Epidermal melanocyte (primary cell): ENCODE measurements around the gene CAMK1G.

Source experiments
- DNase-seq: peaks from one replicate; pipeline ENCODE4 v3.0.0; 2011; ENCODE audit warnings: low spot score; ENCODE audit not compliant: insufficient read length

The CAMK1G gene

DNA sequence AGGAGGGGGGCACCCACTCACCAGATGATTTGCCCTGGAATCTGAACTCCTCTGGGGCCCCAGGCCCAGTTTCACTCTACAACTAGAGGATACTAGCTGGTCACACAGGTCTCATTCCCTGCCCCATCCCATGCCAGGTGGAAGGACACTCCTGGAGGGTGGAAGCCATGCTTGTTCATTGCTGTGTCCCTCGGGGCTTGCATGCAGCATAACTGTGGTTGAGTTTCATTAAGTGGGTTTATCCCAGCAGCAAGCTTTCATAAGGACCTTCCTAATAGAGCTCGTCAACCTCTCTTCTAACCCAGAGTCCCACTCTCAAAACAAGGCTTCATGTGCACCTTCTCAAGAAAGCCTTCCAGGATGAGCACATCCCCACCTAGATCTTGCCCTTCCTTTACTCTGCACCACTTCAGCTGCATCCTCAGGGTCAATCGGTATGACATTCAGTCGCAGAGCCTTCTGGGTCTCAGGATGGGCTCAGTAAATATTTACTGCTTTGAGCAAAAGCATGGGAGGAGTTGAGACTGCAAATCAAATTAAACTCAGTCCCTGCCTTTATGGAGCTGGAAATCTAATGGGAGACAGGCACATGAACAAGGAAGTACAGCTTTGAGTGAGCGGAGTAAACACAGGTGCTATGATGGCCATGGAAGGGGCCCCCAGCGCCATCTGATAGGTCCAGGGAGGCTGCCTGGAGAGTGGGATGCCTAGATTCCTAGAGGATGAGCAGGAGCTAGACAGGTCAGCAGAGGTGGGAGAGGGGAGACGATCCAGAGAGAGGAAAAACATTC, 36.4 kb downstream of the CAMK1G start:
- DNase-seq, result no peak

DNA sequence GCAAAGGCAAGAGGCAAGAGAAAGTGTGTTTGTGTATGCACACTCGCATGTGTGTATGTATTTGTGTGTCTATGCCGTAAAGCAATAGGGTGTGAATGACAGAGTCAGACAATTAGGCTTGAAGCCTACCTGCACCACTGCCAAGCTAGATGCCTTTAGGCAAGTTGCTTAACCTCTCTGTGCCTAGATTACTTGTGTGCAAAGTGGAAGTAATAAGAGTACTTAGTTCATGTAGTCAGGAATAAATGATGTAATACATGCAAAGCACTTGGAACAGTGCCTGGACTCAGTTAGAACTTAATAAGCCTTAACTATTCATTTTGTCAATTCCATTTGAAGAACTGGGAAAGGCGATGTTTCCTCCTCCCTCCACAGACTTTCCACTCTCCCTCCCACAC, 37.0 kb downstream of the CAMK1G start:
- no peak for DNase-seq

DNA sequence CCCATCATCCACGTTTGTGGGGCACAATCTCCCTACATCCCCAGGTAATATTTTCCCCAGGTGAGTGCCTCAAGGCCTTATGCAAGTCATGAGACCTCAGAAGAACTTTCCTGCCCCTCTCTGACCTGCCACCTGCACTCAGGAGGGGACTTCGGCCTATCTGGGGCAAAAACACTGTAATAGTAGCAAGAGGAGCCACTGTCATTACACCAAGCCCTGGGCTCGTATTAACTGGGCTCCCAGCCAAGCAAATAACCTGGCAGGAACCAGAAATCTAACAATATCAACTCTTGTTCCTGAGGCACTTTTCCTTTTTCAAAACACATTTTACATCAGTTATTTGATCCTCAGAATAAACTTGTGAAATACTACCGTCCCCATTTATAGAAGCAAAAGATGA, 37.8 kb downstream of the CAMK1G start:
- no peak for DNase-seq

DNA sequence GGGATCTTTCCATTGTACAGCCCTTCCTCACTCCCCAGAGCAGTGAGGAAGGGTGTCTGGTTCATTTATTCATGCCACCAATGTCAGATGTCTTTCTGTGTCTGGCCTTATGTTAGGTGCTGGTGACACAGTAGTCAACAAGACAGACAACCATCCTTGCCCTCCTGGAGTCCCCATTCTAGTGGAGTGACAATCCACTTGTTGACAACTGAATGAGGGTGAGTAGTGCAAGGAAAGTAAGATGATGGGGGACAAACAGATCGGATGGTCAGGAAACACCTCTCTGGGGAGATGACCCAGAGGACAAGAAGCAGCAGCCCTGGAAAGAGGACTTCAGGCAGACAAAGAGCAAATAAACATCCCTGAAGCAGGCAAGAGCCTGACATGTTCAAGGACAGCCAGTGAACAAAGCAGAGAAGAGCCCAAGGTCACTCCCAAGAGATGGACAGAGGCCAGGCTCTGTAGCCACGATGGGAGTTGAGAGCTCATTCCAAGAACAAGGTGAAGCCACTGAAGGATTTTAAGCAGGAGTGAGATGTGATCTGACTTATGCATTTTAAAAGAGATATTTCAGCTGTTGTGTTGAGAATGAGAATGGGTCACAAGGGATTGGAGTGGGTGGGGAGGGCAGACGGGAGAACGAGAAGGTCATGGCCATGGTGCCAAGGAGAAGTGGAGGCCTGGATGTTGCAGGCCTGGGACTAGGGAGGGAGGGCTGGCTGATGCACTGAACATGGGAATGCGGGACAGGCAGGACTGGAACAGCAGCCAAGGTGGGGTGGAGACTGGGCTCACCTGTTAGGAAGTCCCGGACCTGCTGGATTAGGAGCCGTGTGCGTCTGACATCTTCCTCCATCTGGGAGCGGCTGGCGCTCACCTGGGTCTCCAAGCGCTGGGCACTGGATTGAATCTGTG, 38.5 kb downstream of the CAMK1G start:
- no peak for DNase-seq

DNA sequence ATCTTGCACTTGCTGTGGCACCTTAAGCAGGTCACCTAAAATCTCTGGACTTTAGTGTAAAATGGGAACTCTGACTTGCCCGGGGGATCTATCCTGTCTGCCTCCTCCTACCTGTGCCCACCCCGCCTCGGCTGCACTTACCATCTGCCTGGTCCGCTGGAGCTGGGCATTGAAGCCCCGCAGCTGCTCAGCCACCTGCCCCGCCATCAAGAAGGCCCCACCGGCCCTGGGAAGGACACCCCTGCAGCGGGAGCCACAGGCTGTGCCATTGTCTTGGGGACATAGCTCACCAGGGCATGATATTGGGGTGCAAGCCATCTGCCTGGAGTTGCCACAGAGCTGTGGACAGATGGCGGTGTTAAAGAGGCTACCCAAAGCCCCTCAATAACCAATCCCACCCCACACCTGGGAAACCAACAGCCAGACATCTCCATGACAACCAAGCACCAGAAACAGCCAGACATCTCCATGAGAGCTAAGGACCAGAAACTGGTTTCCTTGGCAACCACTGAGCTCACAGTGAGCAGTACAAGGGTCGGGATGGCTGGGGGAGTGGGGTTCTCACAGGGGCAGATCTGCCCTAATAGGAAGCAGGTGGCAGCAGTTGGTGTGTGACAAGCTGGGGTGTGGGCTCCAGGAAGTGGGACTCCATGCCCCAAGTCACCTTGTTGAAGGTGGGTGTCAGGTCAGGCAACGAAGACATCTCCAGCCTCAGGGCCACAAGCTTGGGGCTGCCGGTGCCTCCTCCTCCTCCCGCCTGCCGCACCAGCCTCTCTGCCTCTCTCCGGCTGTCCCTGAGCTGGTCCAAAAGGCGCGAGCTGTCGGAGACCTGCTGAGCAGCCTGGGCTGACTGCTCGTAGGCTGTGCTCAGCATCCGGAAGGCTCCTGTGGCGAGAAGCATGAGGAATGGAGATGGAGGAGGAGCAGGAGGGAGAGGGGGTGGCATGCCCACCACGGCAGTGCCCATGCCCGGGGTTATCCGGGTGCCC, 39.6 kb downstream of the CAMK1G start:
- no peak for DNase-seq

DNA sequence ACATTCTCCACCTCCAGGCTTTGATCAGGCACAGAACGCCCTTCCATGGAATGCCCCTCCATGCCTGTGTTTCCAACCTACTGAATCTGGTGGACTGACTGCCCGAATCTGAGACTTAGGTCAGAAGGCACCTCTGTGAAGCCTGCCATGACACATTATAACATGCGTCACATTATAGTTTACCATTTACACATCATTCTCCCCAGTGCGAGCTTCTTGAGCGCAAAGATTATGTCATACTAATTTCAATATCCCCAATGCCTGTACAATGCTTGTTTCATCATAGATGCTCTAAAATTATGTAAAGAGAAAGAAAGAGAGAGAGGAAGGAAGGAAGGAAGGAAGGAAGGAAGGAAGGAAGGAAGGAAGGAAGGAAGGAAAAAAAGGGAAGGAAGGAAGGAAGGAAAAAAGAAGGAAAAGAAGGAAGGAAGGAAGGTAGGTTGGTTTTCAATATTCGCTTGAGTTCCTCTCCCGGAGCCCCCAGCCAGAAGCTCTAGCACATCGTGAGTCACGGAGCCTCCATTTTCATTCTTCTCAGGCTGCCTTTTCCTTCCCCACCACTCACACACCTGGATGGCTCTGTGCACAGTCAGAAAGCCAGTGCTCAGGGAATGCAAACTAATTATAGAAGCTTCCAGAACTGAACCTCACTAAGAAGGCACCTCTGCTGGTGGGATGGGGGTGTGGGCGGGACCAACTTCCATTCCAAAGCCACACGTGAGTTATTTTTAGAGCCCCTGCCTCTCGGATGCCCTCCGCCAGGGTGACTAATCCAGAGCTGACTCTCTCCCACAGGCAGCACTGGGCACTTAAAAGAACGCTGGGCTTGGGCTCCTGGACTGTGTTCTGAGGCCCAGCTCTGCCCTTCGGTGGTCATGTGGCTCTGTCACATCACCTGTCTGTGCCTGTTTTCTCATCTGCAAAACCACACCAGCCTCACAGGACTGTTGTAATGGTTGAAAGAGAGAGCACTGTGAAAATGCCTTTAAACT, 41.3 kb downstream of the CAMK1G start:
- no peak for DNase-seq

DNA sequence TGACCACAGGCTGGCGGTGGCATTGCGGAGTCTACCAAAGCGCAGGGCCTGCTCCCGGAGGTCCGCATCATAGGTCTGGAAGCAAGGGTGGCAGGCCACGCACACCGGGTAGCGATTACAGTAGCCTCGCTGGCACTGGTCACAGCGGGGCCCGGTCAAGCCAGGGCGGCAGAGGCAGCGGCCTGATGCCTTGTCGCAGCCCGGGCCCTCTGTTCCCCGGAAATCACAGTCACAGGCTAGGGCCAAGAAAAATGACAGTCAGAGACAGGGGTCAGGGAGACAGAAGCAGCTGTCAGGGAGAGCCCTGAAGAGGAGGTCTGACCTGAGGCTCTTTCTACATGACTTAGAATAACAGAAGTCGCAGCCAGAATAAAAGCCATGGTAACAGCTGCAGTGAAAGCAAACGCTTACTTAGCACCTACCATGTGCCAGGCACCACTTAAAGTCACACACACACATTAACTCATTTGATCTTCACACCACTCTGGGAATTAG, 42.3 kb downstream of the CAMK1G start:
- no peak for DNase-seq

DNA sequence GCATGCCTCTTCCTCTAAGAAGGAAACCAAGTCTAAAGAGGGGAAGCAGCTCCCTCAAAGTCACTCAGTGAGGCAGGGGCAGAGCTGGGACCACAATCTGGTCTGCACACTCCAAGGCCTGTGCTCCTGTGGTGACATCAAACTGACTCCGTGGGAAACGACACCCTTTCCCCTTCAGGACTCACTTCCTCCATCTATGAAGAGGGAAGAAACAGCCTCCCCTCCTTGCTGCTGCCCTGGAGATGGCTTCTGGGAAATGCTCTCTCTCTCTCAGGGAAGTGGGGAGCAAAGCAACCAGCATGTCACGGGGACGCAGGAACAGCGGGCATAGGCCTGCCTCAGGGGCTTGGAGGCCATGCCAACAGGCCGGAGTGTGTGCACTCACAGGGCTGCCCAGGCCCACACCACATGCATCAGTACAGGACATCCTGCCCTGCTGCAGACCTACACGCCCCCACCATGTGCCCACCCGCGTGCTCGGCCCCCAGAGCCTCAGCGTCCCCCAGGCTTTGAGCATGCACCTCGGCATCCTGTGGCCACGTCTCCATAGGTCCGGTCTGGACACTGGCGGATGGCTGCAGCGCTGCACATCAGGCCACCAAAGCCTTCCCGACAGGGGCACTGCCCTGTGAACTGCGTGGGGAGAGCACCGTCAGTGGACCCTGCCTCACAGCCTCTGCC, 43.0 kb downstream of the CAMK1G start:
- DNase-seq, result no peak

DNA sequence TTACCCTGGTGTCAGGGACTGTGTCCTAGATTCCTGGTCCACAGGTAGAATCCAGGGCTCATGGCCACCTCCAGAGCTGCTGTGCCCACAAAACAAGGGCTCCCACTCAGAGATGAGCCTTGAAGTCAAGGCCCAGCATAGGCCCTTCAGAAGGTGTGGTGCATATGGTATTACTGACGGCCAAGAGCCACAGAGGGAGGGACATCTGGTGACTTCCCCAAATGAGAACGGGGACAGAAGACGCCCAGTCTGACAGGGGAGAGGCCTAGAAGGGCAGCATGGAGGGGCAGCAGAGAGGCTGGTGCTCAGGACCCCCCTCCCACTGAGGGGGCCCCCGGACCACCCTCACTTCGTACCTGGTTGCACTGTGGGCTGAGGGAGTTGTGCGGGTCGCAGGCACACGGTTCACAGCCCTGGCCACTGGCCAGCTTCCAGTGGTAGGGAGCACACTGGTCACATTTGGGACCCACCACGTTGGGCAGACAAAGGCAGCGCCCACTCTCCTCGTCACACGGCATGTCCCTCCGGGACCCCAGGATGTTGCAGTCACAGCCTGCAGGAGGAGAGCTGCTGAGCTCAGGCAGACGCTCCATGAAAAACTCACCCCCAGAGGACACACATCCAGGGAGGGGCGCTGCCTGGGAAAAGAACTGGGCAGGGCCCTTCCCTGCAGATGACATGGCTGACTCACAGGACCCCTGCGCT, 43.7 kb downstream of the CAMK1G start:
- DNase-seq, result no peak

DNA sequence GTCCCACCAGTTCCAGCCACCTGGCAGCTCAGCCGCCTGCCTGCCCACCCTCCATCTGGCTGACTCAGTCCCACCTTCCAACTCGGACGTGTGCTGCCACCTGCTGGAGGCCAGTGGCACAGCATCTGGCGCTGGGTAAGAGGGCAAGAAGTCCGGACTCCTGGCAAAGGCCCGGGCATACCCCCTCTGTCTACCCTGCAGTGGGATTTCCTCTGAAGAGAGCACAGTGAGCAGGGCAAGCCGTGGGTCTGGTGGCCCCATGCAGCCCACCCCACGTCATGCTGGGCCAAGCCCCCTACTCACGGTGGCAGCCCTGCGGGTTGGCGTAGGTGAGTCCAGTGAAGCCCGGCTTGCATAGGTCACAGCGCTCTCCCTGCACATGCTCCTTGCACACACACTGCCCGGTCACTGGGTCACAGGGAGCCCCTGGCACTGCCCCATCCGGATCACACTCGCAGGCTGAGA, 44.2 kb downstream of the CAMK1G start:
- peak; percentile 50 for DNase-seq

DNA sequence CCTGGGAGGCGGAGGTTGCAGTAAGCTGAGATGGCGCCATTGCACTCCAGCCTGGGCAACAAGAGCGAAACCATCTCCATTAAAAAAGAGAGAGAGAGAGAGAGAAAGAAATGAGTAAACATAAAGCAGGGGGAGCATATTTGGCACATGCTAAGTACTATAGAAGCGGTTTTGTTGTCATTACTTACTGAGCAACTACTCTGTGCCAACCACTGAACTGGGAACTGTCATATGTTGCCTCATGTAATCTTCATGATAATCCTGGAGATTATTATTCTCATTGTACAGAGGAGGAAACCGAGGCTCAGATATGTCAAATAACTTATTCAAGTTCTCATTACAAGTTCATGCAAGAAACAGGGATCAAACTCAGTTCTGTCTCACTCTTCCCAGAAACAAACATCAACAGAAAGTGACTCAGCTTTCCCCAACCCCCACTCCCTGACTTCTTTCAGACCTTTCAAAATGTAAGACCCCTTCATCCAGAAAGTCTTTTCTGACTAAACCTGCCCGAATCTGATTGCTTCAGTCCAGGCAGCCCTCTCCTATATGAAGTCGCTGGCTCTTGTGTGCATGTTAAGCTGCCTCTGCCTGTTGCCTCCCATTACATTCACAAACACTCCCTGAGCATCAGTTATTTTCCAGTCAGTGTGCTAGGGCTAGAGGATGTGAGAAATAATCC, 45.2 kb downstream of the CAMK1G start:
- no peak for DNase-seq

DNA sequence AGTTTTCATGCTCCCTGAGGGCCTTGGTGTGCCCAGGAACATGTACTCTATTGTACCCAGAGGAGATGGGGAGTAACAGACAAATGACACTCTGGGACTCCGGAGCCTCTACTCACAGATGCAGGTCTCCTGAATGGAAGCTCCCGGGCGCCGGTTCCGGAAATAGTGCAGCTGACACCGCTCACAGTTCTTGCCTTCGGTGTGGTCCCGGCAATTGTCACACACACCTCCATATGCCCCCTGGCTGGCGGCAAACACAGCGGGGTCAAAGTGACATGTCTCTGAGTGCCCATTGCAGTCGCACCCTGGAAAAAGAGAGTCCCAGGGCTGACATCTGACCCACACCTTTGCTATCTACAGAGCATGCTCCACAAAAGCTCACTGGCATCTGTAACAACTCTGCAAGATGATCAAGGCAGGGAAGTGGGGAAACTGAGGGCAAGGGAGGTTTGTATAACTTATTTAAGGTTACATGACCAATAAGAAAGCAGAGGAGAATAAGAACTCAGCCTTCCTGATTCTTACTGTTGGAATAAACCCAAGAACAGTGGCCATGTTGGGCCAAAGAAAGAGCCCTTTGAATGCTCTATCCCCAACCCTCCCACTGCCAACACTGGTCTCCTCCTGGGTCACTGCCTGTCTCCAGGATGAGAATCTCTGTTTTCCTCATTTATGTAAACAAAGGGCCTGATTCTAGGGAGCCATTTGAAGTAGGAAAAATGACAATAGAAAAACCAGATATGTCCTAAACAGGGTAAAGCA, 46.3 kb downstream of the CAMK1G start:
- no peak for DNase-seq

DNA sequence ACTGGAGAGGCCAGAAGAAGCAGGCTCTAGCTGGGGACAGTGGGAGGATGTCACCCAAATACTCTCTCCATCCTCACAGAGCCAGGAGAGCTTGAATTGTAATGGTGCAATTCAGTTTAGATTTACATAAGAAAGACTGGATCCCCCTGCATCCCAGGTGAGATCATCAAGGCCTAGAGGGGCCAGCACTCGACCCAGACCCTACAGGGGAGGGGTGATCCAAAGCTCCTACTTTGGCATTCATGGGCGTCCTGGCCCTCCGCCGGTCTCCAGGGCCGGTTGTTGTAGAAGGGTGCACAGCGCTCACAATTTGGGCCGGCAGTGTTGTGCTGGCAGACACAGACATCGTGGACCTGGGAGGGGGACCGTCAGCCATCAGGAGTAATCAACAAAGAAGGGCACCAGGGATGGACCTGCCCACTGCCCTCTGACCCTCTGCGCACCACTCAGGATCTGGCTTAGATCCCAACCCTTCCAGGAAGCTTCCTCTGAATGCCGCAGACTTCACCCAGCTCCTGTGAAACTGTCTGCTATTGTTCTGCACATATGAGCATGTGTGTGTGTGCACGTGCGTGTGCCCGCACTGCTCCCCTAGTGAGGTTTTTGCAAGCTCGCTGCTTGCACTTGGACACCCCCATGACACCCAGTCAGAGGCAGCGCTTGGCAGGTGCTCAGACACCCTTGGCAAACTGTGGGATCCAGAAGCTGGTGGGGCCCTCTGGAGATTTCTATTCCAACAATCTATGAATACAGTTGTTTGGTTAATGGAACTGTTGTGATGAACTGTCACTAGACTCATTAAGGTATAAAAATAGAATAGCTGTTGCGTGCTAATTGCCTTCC, 47.1 kb downstream of the CAMK1G start:
- no peak for DNase-seq

DNA sequence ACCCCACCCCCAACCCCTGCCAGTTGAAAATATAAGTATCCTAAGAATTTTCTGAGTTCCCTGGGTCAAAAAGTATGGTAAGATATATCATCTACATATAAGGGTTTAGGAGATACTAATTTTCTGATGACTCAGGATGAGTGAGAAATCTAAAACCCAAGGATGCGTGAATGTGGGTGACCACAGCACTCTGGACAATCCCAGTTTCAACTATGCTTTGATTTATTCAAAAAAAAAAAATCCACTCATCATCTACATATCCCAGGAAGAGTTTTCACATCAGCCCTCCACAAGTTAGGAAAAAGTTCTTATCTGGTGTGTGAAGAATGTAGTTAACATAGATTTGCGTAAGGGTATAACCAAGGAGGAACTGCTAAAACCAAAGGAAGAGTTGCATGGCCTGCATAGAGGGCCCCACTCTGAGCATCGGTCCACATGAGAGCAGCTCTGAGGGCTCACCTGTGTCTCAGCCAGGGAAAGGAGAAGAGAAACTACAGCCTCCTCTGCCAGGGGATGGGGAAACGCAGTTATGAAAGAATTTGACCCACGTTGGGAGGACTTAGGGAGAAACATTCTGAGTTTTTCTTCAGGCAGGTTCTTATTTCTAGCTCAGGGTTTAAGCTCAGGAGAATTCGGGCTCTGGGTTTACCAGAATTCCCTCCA, 50.0 kb downstream of the CAMK1G start:
- DNase-seq, result no peak

DNA sequence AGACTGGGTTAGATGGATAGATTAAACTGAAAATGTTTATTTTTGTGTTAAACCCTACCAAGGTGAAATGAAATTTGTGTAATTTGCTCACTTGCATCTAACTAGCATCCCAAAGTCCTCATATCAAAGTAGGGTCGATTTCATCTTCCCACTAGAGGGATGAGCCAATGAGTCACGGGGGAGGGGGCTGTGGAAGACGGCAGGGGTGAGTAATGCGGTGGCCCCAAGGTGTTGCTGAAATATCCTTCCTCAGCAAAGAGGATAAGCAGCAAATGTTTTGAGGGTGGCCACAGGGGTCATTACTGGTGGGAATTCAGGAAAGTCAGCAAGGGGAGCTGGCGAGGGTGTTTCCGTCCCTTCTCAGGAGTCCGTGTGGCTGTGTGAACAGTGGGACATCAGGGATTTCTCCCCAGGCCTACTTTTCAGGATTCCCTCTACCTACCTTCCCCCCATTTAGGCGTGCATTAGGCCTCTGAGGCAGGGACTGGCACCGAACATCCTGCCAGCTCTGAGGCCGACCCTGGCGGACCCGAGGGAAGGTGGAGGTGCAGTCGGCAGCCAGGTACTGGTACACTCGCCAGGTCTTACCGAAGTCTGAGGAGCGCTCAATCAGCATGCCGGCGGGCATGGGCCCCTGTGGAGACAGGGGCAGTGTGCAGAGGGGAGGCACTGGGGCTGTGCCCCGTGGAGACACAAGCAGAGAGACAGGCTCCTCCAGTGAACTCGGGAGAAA, 50.7 kb downstream of the CAMK1G start:
- no peak for DNase-seq
